Right lobe of liver (tissue), 6 donors: Measurements from ENCODE around the gene SMCP. TPM values are rescaled to one million over a fixed set of nuclear protein-coding genes. Genes with fewer than 3 reads are reported as not detected.

Source experiments
- ATAC-seq, 4 donors: fragments of 200-7000 bp; cut with Tn5 transposase; one replicate each; pipeline ENCODE4 v1.9.1; 2020; ENCODE audit warnings: mild to moderate bottlenecking in 4 of 4, moderate library complexity in 4 of 4
- DNase-seq, 3 donors: peaks; one replicate each; pipeline ENCODE4 v3.0.0-alpha.2; 2020
- H3K27ac ChIP-seq, 3 donors: fragments of 200-600 bp; one replicate each; pipeline ENCODE4 v1.8.0; 2022
- H3K27me3 ChIP-seq, 2 donors: fragments of 200-600 bp; one replicate each; pipeline ENCODE4 v1.8.0; 2022
- H3K36me3 ChIP-seq, 4 donors: fragments of 200-600 bp; sonication (generic) in 1 of 4; one replicate each; pipeline versions ENCODE4 v1.5.1 to v1.8.0; 2017 to 2022; ENCODE audit warnings: control low read depth in 1 of 4
- H3K4me1 ChIP-seq, 4 donors: fragments of 200-600 bp; sonication (generic) in 1 of 4; one replicate each; pipeline versions ENCODE4 v1.5.1 to v1.8.0; 2017 to 2022; ENCODE audit warnings: control low read depth in 1 of 4
- H3K4me3 ChIP-seq, 3 donors: fragments of 200-600 bp; one replicate each; pipeline ENCODE4 v1.8.0; 2022
- H3K9me3 ChIP-seq, 4 donors: fragments of 200-600 bp; sonication (generic) in 1 of 4; one replicate each; pipeline versions ENCODE4 v1.5.1 to v1.8.0; 2017 to 2022; ENCODE audit warnings: control low read depth in 1 of 4
- CTCF ChIP-seq, 4 donors: fragments of 200-600 bp in 3 of 4; fragments of 450-650 bp in 1 of 4; IDR thresholded peaks; one replicate each; pipeline versions ENCODE4 v1.5.1 to v1.8.0; 2016 to 2022; ENCODE audit warnings: antibody characterized with exemption in 4 of 4, mild to moderate bottlenecking in 2 of 4
- POLR2A ChIP-seq: fragments of 450-650 bp; IDR thresholded peaks from one replicate; pipeline ENCODE4 v1.6.1; 2017; ENCODE audit warnings: antibody characterized with exemption, mild to moderate bottlenecking
- WGBS: methylation state at CpG from one replicate; pipeline ENCODE4 v1.1.6; 2018; ENCODE audit warnings: low coverage, low lambda C conversion rate; ENCODE audit not compliant: insufficient coverage; ENCODE audit errors: missing lambda C conversion rate; 5-methylcytosine and 5-hydroxymethylcytosine counted together
- intact Hi-C, 2 donors: fragments of 100-400 bp; cut with DNase I; formaldehyde crosslinking; loops; one replicate each; pipeline versions ENCODE4 v1.11.2 to v1.14.1; 2022
- total RNA-seq, 6 experiments: library from RNA; depleted of rRNA in 2 of 6; stranded (reverse); fragments of >200 nt in 2 of 6; fragmentation: NEBNext Ultra II Directional in 3 of 6; extraction: Animal tissue kit (Norgen Biotek cat#: 25700) in 3 of 6; gene quantifications; one replicate each; pipeline versions ENCODE4 v1.1.0 to v1.2.4, GENCODE V29; 2016 to 2023
- donor health status: DM: no; HTN: yes; CAD: no.
- donor health status: DM: no; HTN: no; CAD: no.
- donor health status: DM: no; HTN: no; CAD: no.
- donor health status: DM: no; HTN: yes; CAD: no.
- donor health status: DM: no; HTN: yes; CAD: no.

SMCP gene
- total RNA-seq, 6 experiments from 2014 or later = not detected

GRCh38 chr1:152884085-152884484, 6.0 kb downstream of the SMCP start:
- no peak overlapping the region for H3K4me3 ChIP-seq
- H3K36me3 ChIP-seq = no peaks in the 10 kb centered on the region
- no peaks in the 10 kb centered on the region for H3K27me3 ChIP-seq
- DNase-seq (no peak), ATAC-seq (no peak)
- H3K27ac ChIP-seq = no peak overlapping the region
- H3K4me1 ChIP-seq = peaks cover 0 to 34% (median 14%) of the 10 kb centered on the region in 4 donors
- intact Hi-C loops = no loop called here
- TF ChIP-seq CTCF (IDR thresholded peaks at IDR 0.05) (no peak), POLR2A (no peak)
- no peaks in the 10 kb centered on the region for H3K9me3 ChIP-seq

- WGBS = no CpG with 5 or more reads among the region's 1 CpG
- H3K27me3 ChIP-seq = no peaks in the 10 kb centered on the region
- H3K9me3 ChIP-seq = no peaks in the 10 kb centered on the region
- H3K4me1 ChIP-seq = peaks cover 0 to 29% (median 12%) of the 10 kb centered on the region in 4 donors
- H3K4me3 ChIP-seq = no peak overlapping the region
- H3K36me3 ChIP-seq = no peaks in the 10 kb centered on the region
- DNase-seq (no peak), ATAC-seq (no peak)
- no peak overlapping the region for H3K27ac ChIP-seq
- TF ChIP-seq CTCF (IDR thresholded peaks at IDR 0.05) (no peak), POLR2A (no peak)
- intact Hi-C loops = no loop called here
Observed at GRCh38 chr1:152884506-152884905, 6.4 kb downstream of the SMCP start.

- intact Hi-C loops = no loop called here
- no peak for DNase-seq
- Histone ChIP-seq H3K9me3 (no peaks in the 10 kb centered on the region), H3K36me3 (no peaks in the 10 kb centered on the region), H3K4me3 (no peak overlapping the region), H3K4me1 (peaks cover 0 to 23% (median 9%) of the 10 kb centered on the region in 4 donors), H3K27me3 (no peaks in the 10 kb centered on the region), H3K27ac (peak overlapping the region in 1 of 3 donors; percentile 72)
- no peak for ATAC-seq
- TF ChIP-seq POLR2A = no peak
- TF ChIP-seq CTCF (IDR thresholded peaks at IDR 0.05) = no peak
- 81% methylated on average over 2 of the region's 4 CpGs for WGBS
Observed at GRCh38 chr1:152884966-152885624, 7.0 kb downstream of the SMCP start.

GRCh38 chr1:152886085-152886484, 8.0 kb downstream of the SMCP start:
- Histone ChIP-seq H3K4me3 (no peak overlapping the region), H3K4me1 (peaks cover 0 to 14% (median 4%) of the 10 kb centered on the region in 4 donors), H3K36me3 (no peaks in the 10 kb centered on the region), H3K27me3 (no peaks in the 10 kb centered on the region), H3K9me3 (no peaks in the 10 kb centered on the region), H3K27ac (peak overlapping the region in 2 of 3 donors; percentile 34 to 72)
- DNase-seq (peak in 1 of 3 donors; percentile 79), ATAC-seq (peak; percentile 79 to 93 (median 87))
- TF ChIP-seq POLR2A (no peak), CTCF (IDR thresholded peaks at IDR 0.05) (no peak)
- WGBS = 13% methylated on average over 3 of the region's 3 CpGs
- intact Hi-C loops = no loop called here
